T47D (cell line): ENCODE results near the gene TNK1.
"Not testable (repeated sequence)": the region's sequence is repeated elsewhere in the genome, so short reads cannot be mapped to it uniquely, and the experiment has no call there.

ENCODE experiments used
- DNase-seq, 2 experiments: peaks; one replicate each; pipeline versions ENCODE4 v3.0.0 to v3.0.0-alpha.2; 2011 to 2012; ENCODE audit warnings: low read depth in 1 of 2, low spot score in 1 of 2
- JUND ChIP-seq: IDR thresholded peaks from 2 replicates; pipeline ENCODE4 v1.6.1; 2012; ENCODE audit warnings: low read depth
- in situ Hi-C: cut with HindIII; loops from 2 replicates; pipeline ENCODE4 v1.10.0; 2016; ENCODE audit warnings: low sequenced_read_pairs, low pct_unique_long_range_greater_than_20kb

TNK1 gene

DNA sequence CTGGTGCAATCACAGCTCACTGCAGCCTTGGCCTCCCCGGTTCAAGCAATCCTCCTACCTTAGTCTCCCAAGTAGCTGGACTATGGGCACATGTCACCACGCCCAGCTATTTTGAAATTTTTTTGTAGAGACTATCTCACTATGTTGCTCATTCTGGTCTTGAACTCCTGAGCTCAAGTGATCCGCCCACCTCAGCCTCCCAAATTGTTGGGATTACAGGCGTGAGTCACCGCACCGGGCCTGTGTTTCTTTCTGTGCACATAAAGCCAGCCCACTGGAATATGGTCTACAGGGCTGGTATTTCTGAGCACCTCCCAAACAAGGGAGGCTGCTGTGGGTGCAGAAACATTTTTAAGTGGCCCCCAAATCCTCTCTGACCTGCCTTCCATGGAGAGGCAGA, 17.6 kb upstream of the TNK1 start:
- in situ Hi-C loops, result no loop called here
- DNase-seq, result no peak
- TF ChIP-seq JUND, result no peak

DNA sequence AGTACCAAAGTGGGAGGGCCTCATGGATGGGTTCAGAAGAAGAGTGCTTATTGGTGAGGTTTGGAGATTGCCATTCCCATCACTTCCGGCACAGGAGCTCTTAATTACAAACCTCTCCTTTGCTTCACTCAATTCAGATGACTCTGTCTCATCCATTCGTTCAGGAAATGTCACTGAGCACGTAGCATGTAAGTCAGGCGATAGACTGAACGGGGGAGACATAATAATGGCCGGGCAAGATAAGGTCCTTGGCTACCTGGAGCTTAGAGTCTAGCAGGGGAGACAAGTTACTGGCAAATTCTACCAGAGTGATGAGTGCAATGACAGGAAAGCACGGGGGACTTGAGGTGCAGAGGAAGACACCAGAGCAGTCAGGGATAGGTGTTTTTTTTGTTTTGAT, 14.9 kb upstream of the TNK1 start:
- DNase-seq, in situ Hi-C loops: not testable (repeated sequence)

DNA sequence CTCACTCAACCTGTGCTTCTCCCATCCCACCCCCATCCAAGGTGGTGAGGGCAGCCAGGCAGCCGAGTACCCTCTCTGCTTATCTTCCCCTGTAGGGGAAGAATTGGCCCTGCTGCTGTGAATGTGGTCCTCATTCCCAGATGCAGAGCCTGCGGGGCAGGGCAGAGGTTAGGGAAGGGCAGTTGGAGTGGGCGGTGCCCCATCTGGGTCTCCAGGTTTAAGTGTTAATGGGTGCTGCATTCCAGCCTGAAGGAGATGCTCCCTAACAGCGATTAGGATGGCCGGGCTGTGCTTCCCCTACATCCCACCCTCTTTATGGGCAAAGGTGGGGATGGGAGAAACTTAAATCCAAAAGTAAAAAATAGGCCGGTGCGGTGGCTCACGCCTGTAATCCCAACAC, 13.8 kb upstream of the TNK1 start:
- DNase-seq, result no peak
- TF ChIP-seq JUND, result no peak
- in situ Hi-C loops, result no loop called here

DNA sequence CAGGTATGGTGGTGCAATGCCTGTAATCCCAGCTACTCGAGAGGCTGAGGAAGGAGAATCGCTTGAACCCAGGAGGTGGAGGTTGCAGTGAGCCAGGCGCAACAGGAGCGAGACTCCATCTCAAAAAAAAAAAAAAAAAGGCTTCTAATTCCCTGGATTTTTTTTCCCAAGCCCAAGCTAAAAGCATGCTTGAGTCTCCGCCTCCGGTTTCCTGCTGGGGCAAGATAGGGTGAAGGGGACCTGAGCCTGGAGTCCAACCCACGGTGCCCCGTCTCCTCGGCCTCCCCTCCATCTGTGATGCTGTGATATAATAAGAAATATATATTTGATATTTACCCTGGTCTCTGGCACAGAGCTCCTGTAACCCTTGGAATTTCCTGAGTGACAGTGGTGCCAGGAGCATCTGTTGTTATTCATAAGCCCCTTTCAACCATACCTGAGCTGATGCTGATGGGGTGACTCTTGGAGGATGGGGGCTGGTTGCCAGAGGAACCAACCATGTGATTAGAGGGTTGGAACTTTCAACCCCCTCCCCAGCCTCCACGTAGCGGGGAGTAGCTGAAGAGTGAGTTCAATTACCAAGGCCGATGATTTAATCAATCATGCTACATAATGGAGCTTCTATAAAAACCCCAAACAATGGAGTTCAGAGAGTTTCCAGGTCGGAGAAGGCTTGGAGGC, 12.8 kb upstream of the TNK1 start:
- TF ChIP-seq JUND, result no peak
- in situ Hi-C loops, result no loop called here

DNA sequence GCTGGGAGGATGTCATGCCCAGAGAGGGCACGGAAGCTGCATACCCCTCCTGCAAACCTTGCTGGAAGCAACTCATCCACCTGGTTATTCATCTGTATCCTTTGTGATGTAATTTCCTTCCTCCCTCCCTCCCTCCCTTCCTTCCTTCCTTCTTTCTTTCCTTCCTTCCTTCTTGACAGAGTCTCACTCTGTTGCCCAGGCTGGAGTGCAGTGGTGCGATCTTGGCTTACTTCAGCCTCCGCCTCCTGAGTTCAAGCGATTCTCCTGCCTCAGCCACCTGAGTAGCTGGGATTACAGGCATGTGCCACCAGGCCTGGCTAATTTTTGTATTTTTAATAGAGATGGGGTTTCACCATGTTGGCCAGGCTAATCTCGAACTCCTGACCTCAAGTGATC, 12.3 kb upstream of the TNK1 start:
- in situ Hi-C loops, DNase-seq: not testable (repeated sequence)

More for the DNA sequence above, 12.8 kb upstream of the TNK1 start:
- DNase-seq, result no peak

DNA sequence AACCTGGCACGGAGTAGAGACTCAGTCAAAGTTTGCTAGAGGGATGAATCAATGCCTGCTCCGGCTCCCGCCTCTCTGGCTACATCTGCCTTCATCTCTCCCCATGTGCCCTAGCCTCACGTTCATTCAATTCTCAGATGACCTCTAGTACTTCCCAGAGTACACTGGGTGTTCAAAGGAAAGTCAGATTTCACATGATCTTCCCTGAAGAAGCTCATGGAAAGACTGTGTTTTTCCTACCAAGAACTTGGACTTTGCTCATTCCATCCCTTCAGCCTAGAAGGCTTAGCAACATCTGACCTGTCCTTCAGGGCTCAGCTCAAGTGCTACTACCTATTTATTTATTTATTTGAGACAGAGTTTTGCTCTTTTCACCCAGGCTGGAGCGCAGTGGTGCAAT, 11.1 kb upstream of the TNK1 start:
- TF ChIP-seq JUND, result no peak
- DNase-seq, result no peak
- in situ Hi-C loops, result no loop called here

DNA sequence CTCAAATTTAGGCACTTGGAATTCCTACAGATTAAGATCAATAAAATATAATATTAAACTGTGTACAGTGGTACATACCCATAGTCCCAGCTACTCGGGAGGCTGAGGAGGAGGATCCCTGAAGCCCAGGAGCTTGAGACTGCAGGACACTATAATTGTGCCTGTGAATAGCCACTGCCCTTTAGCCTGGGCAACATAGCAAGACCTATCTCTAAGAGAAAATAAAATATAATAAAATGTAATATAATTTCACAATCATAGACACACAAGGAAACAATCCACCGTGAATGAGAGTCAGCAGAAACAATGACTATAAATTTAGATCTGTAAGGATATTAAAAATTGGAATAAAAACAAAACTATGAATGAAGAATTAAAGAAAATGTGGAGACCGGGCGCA, 10.0 kb upstream of the TNK1 start:
- in situ Hi-C loops, result no loop called here

DNA sequence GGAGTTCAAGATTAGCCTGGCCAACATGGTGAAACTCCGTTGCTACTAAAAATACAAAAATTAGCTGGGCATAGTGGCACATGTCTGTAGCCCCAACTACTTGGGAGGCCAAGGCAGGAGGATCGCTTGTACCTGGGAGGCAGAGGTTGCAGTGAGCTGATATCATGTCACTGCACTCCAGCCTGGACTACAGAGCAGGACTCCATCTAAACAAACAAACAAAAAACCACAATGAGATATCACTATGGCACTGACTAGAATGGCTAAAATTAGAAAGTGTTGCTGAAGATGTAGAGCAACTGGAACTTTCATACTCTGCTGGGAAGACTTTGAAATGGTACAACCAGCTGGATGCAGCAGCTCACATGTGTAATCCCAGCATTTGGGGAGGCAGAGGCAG, 6.5 kb upstream of the TNK1 start:
- TF ChIP-seq JUND, result no peak
- no peak for DNase-seq
- in situ Hi-C loops, result no loop called here

More for the DNA sequence above, 10.0 kb upstream of the TNK1 start:
- no peak for TF ChIP-seq JUND
- DNase-seq, result no peak

DNA sequence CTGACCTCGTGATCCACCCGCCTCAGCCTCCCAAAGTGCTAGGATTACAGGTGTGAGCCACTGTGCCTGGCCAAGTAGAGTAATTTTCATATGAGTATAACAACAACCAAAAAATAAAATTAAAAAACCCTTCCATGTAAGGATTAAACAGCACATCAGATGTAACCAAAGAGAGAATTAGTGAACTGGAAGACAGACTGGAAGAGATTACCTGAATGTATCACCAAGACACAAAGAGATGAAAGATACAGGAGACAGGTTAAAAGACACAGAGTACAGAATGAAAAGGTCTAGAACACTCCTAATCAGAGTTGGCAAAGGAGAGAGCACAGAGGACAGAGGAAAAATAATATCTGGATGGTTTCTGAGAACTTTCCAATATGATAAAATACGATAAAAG, 1.8 kb upstream of the TNK1 start:
- DNase-seq, result no peak
- in situ Hi-C loops, result no loop called here
- no peak for TF ChIP-seq JUND

DNA sequence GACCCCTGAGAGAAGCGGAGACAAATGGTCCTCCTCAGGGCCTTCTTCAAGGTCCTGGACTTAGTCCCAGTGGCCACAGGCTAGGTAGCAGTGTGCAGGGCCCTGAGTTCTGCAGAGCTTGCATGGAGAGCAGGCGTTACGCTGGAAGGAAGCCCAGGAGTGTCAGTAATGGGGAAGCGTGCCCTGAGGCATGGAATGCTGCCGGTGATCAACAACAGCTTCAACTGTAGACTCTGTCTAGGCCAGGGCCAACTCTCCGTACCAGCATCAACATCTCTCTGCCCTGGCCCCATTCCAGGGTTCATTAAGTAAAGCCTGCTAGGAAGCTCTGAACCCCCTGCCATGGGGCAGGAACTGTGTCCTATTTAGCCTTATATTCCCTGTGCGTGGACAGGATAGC, 568 bp upstream of the TNK1 start:
- peak in 1 of 2 experiments; percentile 60 for DNase-seq
- no peak for TF ChIP-seq JUND
- in situ Hi-C loops, result no loop called here

DNA sequence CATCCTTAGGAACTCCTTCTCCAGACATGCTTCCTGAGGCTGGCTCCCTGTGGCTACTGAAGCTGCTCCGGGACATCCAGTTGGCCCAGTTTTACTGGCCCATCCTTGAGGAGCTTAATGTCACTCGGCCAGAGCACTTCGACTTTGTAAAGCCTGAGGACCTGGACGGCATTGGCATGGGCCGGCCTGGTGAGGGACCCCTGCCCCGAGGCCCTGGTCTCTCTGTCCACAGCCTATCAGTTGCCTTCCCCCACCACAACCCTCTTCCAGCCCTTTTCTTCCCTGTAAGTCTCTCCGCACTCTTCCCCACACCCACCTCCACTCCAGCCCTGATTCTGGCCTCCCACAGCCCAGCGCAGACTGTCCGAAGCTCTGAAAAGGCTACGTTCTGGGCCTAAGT, 2.0 kb downstream of the TNK1 start:
- in situ Hi-C loops, result no loop called here

DNA sequence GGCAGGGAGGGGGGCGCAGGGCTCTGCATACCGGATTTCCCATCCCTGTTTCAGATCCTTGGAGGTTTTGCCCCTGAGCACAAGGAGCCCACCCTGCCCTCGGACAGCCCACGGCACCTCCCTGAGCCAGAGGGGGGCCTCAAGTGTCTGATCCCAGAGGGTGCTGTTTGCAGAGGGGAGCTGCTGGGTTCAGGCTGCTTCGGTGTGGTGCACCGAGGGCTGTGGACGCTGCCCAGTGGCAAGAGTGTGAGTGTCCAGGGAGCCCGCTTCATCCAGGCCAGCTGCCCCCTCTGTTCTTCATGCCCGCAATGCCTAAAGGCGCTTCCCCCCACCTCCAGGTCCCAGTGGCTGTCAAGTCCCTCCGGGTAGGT, 2.5 kb downstream of the TNK1 start:
- TF ChIP-seq JUND, result no peak
- no peak for DNase-seq
- in situ Hi-C loops, result no loop called here

More for the DNA sequence above, 2.0 kb downstream of the TNK1 start:
- DNase-seq, result peak in 1 of 2 experiments; percentile 69
- no peak for TF ChIP-seq JUND

DNA sequence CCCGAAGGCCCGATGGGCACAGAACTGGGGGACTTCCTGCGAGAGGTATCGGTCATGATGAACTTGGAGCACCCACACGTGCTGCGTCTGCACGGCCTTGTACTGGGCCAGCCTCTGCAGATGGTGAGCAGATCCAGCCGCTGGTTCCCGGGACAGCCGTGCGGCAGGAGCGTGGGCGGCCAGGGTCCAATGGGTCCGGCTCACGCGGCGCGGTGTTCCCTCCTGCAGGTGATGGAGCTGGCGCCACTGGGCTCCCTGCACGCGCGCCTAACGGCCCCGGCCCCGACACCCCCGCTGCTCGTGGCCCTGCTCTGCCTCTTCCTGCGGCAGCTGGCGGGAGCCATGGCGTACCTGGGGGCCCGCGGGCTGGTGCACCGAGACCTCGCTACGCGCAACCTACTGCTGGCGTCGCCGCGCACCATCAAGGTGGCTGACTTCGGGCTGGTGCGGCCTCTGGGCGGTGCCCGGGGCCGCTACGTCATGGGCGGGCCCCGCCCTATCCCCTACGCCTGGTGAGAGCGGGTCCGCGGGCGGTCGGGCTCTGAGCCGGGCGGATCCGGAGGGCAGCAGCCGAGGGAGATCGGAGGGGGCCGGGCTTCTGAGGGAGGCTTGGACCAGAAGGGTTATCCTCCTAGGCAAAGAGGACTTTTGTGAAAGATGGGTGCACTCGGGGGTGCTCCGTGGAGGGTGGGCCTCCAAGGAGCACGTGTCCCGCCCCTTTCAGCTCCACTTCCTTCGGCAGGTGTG, 3.0 kb downstream of the TNK1 start:
- in situ Hi-C loops, result no loop called here
- TF ChIP-seq JUND, result no peak
- no peak for DNase-seq
